Prostate gland (tissue), 2 donors: ENCODE data around the gene TPH1.

Source experiments
- CTCF ChIP-seq, 4 experiments: fragments of 200-600 bp in 2 of 4; fragments of 450-650 bp in 2 of 4; sonication (generic) in 2 of 4; IDR thresholded peaks; 1 replicate in 3 of 4; 2 replicates in 1 of 4; pipeline ENCODE4 v1.5.1; 2016 to 2019; ENCODE audit warnings: antibody characterized with exemption in 4 of 4, mild to moderate bottlenecking in 2 of 4, moderate library complexity in 2 of 4
- POLR2A ChIP-seq: fragments of 450-650 bp; IDR thresholded peaks from one replicate; pipeline ENCODE4 v1.6.1; 2016; ENCODE audit warnings: antibody characterized with exemption, mild to moderate bottlenecking
- POLR2AphosphoS5 ChIP-seq: sonication (generic); formaldehyde crosslinking; IDR thresholded peaks from one replicate; pipeline ENCODE4 v1.6.1; 2017; ENCODE audit warnings: antibody characterized with exemption

DNA sequence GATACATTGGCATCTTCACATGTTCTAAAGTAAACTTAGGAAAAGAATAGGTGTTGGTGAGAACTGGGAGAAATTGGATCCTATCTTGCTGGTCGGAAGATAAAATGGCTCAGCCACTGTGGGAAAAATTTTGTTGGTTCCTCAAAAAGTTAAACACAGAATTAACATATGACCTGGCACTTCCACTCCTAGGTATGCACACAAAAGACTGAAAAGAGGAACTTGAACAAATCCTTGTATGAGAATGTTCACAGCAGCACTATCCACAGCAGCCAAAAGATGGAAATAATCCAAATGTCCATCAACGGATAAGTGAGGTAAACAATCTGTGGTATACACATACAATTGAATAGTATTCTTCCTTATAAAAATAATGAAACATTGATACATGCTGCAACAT, 4.8 kb upstream of the TPH1 start:
- no peak for TF ChIP-seq CTCF (IDR thresholded peaks at IDR 0.05)
- no peak for TF ChIP-seq POLR2AphosphoS5
- TF ChIP-seq POLR2A, result no peak
